ENCODE data around the gene FAM114A2. TPM values are rescaled to one million over a fixed set of nuclear protein-coding genes. Genes with fewer than 3 reads are reported as not detected.

Gene FAM114A2
- total RNA-seq, 1 experiment from 2014 or later, result 19.8 TPM

DNA sequence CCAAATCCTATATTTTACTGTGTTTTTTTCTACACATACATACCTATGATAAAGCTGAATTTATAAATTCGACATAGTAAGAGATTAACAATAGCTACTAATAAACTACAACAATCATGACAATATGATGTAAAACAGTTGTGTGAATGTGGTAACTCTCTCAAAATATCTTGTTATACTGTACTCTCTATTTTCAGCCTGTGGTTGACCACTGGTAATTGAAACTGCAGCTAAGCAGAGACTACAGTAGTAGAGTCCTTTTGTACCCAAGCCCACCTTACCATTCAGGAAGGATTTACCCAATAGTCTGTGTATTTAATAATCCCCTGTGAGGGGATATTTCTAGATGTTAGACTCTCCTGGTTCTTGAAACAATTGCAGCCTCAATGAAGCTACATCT lies 86.7 kb downstream of the FAM114A2 start:
- POLR2A ChIA-PET, result no interaction called here

More for the DNA sequence above, 86.7 kb downstream of the FAM114A2 start:
- Histone ChIP-seq H3K9me2 (ENCODE audit: insufficient read depth) (no peaks in the 10 kb centered on the region), H3K4me1 (ENCODE audit: control insufficient read depth in 1 of 2, insufficient read depth in 2 of 2, low read length in 2 of 2) (no peaks in the 10 kb centered on the region), H3K36me3 (ENCODE audit: control insufficient read depth in 1 of 2, insufficient read depth in 2 of 2, low read length in 2 of 2) (no peaks in the 10 kb centered on the region), H3K9ac (ENCODE audit: low read length) (no peak overlapping the region), H3K79me2 (ENCODE audit: insufficient read depth, low read length) (no peaks in the 10 kb centered on the region), H3K9me3 (ENCODE audit: control insufficient read depth in 1 of 2, insufficient read depth in 1 of 2, low read depth in 1 of 2, low read length in 2 of 2) (no peaks in the 10 kb centered on the region), H2AFZ (ENCODE audit: low read depth, low read length, poor library complexity, severe bottlenecking) (no peak overlapping the region), H3K4me2 (ENCODE audit: low read length) (no peak overlapping the region), H3K27me3 (ENCODE audit: insufficient read depth, low read length) (peaks cover 17% of the 10 kb centered on the region; the same call in 1 of the 2 replicates), H3K4me3 (replicated peaks in 1 of 2; ENCODE audit: low read depth in 1 of 2, low read length in 2 of 2) (no peak overlapping the region), H4K20me1 (ENCODE audit: insufficient read depth) (no peaks in the 10 kb centered on the region), H3K27ac (ENCODE audit: low read depth, low read length) (no peak overlapping the region)
- RAD21 ChIA-PET (ENCODE audit: low non-redundant PET in 1 of 2, low total read pairs in 2 of 2, uncharacterized antibody in 2 of 2, unreplicated experiment in 2 of 2), result no interaction called here
- intact Hi-C loops (cut with micrococcal nuclease), result no loop called here
- CTCF ChIA-PET, result interaction anchor here (1.4 kb wide), 1 partner anchor 13 kb away, joined by 6 read pairs; no protein-coding TSS in a partner anchor
- BruUV-seq (replicated peaks), result no TSS peak
- ATAC-seq (no peak), DNase-seq (ENCODE audit: low read depth, low spot score) (no peak)
- TF ChIP-seq POLR2A (IDR thresholded peaks at IDR 0.05; ENCODE audit: borderline replicate concordance, extremely low read depth, insufficient read depth, insufficient read length) (no peak), ELF1 (IDR thresholded peaks at IDR 0.05; ENCODE audit: borderline replicate concordance, low read depth) (no peak), RAD21 (IDR thresholded peaks at IDR 0.05; ENCODE audit: low read depth) (no peak), EZH2phosphoT487 (IDR thresholded peaks at IDR 0.05; ENCODE audit: borderline replicate concordance) (no peak), FOSL1 (IDR thresholded peaks at IDR 0.05; ENCODE audit: low read depth) (no peak), ZNF274 (IDR thresholded peaks at IDR 0.05; ENCODE audit: low read depth, low read length) (no peak), EGR1 (IDR thresholded peaks at IDR 0.05; ENCODE audit: low read depth) (no peak), CBX3 (IDR thresholded peaks at IDR 0.05; ENCODE audit: low read depth) (no peak)
- TF ChIP-seq, protein P1, sequence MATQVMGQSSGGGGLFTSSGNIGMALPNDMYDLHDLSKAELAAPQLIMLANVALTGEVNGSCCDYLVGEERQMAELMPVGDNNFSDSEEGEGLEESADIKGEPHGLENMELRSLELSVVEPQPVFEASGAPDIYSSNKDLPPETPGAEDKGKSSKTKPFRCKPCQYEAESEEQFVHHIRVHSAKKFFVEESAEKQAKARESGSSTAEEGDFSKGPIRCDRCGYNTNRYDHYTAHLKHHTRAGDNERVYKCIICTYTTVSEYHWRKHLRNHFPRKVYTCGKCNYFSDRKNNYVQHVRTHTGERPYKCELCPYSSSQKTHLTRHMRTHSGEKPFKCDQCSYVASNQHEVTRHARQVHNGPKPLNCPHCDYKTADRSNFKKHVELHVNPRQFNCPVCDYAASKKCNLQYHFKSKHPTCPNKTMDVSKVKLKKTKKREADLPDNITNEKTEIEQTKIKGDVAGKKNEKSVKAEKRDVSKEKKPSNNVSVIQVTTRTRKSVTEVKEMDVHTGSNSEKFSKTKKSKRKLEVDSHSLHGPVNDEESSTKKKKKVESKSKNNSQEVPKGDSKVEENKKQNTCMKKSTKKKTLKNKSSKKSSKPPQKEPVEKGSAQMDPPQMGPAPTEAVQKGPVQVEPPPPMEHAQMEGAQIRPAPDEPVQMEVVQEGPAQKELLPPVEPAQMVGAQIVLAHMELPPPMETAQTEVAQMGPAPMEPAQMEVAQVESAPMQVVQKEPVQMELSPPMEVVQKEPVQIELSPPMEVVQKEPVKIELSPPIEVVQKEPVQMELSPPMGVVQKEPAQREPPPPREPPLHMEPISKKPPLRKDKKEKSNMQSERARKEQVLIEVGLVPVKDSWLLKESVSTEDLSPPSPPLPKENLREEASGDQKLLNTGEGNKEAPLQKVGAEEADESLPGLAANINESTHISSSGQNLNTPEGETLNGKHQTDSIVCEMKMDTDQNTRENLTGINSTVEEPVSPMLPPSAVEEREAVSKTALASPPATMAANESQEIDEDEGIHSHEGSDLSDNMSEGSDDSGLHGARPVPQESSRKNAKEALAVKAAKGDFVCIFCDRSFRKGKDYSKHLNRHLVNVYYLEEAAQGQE (IDR thresholded peaks at IDR 0.05; ENCODE audit: low read depth), result no peak
- TF ChIP-seq, protein P2, sequence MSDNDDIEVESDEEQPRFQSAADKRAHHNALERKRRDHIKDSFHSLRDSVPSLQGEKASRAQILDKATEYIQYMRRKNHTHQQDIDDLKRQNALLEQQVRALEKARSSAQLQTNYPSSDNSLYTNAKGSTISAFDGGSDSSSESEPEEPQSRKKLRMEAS (IDR thresholded peaks at IDR 0.05), result no peak
